Measurements from ENCODE around the gene H2AZ2.
"Not testable (repeated sequence)": the region's sequence is repeated elsewhere in the genome, so short reads cannot be mapped to it uniquely, and the experiment has no call there.

The H2AZ2 gene

DNA sequence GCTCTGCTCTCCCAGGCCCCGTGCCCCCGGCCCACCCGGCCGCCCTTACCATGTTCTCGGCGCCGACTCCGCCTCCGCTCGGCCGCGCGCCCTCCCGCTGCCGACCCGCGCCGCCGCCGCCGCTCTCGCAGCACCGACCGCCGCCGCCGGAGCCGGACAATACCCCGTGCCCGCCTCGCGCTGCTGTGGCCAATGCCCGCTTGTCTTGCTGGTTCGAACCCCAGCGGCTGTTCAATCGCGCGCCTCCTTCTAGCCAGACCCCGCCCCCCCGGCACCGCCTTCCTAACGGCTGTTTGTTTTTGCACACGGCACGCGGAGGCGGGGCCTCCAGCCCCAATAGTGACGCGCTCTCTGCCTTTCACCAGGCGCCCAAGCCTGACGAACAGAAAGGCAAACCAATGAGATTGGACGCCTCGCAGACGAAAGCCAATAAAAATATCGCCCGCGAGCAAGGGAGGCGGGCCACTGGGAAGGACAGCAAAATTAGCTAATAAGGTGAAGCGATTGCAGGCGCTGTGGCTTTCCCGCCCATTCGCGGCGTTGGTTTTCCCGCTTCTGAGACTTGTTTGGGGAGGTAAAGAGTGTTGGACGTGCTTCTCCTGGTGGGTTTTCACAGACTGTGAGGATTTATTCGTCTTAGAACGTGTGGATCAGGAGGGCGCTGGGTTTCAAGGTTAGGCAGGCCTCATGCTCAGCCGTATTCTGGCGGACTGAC lies at the start of gene H2AZ2:
H2AZ2 (minus strand) TSS at position 168 of the 715 bp plus-strand sequence; CDS start at position 52, 116 bp downstream.
- DNase-seq: peak; percentile 100

DNA sequence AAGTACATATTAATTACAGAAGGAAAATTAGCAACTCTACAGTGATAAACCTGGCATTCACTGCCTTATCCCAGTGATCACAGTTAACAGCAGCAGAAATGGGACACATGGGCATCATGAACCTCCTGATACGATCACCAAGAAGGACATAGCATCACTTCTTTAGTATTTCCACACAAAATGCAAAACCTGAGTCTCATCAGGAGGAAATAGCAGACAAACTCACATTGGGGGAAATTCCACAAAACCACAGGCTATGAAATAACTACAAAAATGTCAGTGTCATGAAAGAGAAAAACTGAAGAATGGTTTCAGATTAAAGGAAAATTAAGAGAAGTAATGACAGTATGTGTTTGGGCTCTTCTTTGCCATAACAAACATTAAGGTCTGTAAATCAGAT lies 49.4 kb upstream of the H2AZ2 start:
- DNase-seq: no peak

DNA sequence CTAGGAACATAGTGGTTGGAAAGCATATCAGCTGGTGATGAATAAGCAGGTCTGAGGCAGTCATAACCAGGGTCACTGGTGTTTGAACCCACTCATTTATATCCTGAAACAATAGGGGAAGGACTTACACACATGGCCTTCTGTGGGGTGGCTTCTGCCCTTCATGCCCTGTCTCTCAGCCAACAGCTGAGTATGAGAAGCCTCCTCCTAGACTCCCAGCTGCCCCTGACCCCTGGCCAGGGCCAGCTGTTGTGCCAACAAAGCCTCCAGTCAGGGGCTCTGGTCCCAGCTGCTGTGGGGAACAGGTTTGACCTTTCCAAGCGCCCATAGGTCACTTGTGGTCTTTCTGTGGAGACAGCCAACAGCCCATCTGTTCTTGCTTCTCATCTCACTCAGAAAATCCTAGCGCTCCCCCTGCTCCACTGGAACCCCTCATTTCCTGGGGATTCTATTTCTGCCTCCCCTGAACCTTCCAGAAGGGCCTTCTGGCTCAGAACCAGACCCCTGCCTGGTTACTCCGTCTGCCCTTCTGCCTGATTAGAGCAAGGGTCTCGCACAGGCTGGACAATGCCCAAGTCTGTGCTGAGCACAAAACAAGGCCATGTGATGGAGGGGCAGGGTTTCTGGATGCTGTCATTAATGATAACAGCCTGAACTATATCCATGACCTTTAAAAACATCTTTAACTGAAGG lies 47.1 kb upstream of the H2AZ2 start:
- no peak for DNase-seq

DNA sequence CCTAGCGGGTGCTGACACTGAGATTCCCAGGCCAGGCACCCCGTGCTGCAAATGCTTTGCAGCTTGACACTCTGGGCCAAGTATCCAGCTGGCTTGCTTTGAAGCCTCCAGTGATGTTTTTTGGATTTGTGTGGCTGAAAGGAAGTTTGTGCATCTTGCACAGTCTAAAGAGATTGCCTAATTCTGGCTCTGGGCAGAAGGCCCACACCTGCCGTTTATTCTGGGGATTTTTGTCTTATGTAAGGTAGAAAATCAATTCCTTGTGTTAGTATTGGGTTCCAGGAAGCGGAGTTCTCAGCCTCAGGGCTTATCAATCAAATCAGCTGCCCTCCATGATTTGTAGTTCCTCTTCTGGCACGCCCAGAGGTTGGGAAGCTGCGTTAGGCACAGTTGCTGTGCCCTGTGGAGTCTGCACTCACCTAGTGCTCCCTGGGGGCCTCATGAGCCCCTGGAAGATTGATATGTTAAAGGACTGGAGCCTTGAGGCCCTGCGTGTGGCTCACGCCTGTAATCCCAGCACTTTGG lies 45.9 kb upstream of the H2AZ2 start:
- DNase-seq: no peak

DNA sequence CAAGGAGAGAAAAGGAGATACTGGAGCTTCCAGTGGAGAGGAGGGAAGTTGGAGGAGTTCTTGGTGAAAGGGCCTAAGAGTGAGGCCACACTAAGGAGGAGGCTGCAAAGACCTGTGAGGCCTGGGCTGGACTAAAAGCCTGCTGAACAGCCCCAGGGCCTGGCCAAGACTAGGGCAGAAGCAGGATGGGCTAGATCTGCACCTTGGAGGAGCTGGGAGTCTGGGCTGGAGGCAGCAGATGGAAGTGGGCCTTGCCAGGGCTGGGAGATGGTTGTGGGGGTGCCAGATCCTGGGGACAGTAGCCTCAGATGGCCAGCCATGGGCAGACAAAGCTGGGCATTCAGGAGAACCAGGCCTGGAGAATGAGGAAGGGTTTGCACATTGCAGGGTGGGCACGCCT lies 43.9 kb upstream of the H2AZ2 start:
- DNase-seq: no peak

DNA sequence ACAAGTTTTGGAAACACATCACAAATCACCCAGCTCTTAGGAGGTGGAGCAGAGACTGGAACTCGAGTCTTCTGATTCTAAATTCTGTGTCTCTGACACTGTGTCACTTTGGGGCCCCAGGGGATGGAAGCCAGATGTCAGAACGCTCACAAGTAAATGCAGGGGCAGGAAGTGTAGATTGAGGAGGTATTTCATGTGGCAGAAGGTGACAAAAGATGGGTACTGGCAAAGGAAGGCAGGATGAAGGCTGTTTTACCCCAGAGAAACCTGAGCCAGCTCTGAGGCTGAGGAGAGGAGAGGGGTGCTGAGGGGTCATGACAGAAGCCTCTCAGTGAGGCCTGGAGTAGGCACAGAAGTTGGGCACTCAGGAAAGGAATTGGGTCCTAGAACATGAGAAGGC lies 43.5 kb upstream of the H2AZ2 start:
- no peak for DNase-seq

DNA sequence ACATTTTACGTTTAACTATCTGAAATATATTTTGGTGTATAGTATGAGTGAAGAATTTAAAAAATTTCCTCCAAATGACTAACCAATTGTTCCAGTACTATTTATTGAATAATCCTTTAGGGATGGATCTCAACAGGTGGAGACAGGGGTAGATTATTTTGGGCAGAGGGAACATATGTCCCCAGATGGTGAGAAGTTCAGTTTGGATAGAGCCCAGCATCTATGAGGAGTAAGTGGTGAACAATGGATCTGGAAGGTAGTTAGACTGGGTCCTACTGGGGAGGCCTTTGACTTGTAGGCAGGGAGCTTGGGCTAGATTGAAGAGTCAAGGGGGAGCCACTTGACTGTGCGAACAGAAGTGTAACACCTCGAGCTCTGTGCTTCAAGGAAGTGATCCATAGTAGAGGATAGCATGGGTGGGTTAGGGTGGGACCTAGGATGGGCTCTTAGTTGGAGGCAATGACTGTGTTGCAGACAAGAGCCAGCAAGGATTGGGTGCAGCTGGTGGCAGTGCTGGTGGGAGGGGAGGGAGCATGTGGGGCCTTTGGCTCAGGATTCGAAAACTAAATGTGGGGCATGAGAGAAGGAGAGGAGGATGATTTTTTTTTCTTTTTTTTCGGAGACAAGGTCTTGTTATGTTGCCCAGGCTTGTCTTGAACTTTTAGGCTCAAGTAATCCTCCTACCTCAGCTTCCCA lies 41.3 kb upstream of the H2AZ2 start:
- peak; percentile 14 for DNase-seq

DNA sequence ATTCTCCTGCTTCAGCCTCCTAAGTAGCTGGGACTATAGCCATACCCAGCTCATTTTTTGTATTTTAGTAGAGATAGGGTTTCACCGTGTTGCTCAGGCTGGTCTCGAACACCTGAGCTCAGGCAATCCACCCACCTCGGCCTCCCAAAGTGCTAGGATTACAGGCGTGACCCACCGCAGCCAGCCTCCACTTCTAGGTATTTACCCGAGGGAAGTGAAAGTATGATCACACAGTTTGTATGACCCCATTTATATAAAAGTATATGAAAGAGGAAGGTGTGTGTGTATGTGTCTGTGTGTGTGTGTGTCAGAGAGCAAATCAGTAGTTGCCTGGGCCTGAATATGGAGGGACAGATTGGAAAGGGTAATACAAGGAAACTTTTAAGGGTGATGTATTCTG lies 39.4 kb upstream of the H2AZ2 start:
- no peak for DNase-seq

DNA sequence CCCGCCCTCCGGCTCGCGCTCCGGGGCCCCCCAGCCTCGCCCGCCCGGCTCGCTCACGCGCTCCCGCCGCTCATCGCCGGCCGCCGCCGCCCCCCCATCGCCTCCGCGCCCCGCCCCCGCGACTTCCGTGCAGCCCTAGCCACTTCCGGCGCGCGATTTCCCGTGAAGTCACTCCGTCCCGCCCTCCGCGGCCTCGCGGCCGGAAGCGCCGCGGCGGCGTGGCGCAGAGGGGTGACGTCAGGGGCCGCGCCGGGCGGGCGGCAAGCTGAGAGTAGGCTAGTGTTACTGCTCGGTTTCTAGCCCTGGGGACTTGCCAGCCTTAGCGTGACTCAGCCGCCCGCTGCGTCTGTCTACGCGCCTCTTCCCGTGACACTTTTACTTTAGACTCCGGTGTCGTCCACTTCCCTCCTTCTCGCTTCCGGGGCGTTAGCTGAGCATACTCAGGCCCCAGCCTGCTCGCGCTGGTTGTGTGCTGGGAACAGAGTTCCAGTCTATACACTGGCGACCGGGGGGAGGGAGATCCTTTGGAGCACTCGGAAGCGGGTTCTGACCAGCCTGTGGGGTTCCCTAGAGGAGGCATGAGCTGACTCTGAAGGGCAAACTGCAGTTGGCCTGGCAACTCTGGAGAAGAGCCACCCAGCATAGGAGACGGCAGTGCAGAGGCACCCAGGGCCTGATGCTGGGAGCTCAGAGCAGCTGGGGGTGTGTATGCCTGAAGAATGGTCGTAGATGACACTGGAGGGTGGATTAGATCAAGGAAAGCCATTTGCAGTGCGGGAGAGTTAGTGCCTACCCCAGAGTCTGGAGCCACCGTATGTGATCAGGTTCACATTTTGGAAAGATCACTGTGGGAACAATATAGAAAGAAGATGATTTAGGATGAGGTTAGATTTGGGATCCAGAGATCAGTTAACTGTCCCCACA lies 37.8 kb upstream of the H2AZ2 start, which contains the start of gene PURB:
PURB (minus strand) TSS at position 137 of the 924 bp plus-strand sequence. CDS start 182 bp downstream, outside the sequence.
- peak; percentile 90 for DNase-seq

DNA sequence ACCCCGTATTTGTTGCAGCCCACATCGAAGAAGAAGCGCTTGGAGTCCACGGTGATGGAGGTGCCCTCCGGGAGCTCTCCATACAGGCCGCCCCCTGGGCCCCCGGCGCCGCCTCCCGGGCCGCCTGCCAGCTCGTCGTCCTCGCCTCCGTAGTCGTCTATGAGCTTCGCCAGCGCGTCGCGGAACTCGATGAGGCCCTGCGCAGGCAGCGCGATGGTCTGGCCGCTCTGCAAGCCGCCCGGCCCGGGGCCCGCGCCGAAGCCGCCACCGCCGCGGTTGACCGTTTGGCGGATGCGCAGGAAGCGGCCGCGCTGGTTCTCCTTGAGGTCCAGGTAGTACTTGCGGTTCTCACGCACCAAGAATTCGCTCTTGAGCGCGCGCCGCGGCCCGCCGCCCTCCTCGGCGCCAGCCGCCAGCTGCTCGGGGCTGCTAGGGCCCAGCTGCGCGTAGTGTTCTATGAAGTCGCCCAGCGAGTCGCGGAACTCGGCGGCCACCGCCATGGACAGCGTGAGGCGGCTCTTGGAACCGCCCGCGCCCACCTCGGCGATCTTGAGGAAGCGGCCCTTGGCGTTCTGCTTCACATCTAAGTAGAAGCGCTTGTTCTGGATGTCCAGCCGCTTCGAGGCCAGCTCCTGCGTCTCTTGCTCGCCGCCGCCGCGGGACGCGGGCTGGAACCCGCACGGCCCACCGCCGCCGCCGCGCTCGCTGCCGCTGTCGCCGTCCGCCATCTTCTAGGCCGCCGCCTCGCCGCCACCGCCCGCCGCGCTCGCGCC lies 36.9 kb upstream of the H2AZ2 start:
- peak; percentile 36 for DNase-seq

DNA sequence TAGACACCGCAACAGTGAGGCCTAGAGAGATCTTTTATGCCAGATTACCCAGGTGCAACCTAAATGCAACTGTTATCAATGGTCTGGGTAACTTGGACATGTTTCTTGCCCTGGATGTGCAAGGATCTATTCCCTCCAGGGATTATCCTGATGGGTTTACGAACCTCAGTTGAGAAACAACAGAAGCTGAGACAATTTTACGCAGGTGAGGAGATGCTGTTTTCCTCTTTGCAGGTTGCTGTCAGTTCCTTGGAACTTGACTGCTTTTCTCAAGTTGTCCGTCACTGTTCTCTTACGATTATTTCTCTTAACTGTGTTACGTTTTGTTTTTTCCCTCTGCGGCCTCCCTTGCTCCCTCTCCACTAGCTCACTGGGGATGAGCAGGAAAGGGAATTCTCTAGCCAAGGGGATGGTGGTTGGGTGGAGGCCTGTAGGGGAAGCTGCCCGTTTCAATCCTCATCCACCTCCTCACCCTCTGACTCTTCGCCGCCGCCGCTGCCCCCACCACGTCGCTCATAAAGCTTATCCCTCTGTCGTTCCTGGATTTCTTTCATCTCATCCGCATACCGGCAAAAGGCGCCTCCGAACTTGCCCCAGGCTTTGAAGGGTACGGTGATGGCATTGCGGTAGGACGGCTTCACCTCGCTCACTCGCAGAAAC lies 36.2 kb upstream of the H2AZ2 start:
- DNase-seq: no peak

DNA sequence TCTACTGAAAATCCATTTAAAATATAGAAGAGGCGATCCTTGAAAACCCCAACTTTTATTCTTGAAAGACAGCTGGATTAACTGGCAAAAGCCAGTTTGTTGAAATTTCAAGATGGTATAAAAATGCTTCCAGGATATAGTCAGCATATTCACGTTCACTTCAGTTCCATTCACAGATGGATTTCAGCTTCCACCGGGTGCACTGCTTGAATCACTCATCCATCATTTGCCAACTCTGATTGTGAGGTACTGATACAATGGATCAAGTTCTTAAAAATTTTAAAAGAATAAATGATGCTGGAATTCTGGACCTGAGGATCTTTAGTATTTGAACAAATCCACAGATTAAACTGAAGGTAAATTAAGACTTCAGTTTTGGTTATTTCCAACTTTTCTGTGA lies 35.0 kb upstream of the H2AZ2 start:
- DNase-seq: no peak

DNA sequence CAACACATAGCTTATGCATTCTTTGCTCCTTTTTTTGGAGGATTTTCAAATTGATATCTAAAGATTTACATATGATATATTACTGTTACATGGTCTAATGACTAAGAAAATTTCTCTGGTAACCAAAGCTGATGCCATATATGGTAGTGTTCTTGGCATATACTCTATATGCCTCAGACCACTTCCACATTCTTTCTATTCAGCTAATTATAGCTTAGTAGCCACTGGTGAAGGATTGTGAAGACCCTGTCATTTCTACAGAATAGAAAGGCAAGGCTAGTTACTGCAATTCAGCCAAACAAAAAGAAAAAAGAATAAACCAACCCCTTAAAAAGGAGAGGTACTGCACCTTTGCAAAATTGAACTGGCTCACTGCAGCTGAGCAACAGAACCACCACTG lies 33.7 kb upstream of the H2AZ2 start:
- peak; percentile 14 for DNase-seq

DNA sequence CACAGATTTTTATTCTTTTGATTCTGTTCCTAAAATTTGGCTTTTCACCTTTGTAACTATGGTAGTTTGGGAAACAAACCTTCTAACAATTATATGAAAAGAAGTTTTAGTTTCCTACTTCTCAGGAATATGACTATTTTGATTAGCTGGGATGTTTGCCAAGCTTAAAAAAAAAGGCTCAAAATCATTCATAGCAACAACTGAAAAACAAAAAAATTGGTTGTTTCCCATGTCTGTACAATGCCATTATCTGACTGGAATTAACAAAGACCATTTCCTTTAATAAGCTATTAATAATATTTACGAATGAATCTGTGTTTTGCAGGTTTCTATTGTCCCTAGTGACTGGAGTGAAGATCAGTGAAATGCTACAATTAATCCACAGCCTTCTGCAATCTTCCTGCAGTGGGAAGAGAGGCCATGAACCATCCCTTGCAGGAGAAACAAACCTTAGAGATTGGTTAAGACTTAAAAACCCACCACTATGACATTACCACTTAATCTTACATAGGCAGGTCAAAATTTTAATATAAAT lies 33.2 kb upstream of the H2AZ2 start:
- no peak for DNase-seq

DNA sequence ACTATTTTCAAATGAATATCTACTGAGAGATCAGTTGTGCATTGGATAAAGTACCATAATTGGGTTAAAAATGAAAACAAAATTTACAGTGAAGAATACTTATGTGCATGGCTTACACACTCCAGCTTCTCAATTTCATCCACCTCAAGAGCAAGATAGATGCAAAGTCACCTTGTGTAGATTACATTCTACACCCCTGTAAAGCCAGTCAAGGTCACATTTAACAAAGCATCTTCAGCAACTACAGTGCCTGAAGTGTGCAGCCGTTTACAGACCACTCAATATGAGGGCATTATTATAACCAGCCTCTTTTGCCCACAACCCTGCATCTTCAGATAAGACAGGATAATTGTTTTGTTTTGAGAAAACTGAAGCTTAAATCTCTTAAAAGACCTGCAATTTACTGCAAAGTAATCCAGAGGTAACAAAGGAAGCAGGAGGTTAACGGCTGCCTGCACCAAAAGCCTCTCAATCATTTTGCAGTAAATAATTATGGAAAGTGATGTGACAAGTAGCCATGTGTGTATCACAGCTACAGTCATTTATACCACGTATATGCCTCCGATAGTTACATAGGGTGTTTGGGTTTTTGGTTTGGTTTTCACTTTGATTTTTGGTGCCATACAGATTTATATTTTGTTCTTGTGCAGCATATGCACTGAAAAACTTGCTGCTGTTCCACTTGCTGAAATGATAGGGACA lies 32.6 kb upstream of the H2AZ2 start:
- no peak for DNase-seq

DNA sequence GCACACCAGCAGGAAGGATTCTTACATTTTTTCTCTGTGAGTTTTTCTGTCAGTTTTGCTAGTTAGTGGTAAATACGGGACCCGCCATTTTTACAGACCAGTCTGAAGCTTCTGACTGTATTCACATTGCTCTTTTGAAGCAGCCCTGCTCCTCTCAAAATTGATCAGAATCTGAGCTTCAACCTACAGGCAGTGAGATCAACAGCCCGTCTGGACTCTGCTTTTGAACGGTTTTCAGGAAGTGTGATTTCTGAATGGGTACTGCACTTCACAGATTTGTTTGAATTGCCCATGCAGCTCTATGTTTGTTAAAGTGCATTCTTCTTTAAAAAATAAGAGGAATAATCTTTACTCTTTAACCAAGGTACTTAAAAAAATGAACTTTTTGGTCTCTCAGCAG lies 28.5 kb upstream of the H2AZ2 start:
- no peak for DNase-seq

DNA sequence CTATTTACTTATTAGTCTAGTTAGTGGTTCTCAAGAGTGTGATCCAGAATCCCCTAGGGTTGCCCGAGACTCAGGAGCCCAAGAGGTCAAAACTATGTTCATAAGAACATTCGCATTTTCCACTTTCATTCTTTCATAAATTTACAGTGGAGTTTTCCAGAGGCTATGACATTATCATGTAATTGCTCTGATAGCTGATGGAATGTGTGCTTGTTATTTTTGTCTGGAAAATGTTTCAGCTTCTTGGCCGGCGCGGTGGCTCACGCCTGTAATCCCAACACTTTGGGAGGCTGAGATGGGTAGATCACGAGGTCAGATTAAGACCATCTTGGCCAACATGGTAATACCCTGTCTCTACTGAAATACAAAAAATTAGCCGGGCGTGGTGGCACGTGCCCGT lies 27.4 kb upstream of the H2AZ2 start:
- DNase-seq: no peak

DNA sequence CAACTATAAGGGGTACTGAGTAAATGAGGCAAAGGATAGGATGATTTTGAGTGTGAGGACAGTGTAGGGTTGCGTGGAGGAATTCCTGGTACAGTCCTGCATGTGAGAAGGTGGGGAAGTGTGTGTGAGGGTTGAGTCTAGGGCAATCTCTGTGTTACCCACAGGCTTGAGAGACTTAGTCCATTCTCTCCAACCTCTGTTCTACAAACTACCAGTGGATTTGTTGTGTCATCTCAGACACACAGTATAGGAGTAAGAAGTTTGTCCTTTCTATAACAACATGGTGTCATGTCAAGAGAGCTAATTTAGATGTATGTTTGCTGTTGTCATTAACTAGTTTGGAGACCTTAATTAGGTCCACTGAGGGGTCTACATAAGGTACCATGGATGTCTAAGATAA lies 24.9 kb upstream of the H2AZ2 start:
- DNase-seq: no peak

DNA sequence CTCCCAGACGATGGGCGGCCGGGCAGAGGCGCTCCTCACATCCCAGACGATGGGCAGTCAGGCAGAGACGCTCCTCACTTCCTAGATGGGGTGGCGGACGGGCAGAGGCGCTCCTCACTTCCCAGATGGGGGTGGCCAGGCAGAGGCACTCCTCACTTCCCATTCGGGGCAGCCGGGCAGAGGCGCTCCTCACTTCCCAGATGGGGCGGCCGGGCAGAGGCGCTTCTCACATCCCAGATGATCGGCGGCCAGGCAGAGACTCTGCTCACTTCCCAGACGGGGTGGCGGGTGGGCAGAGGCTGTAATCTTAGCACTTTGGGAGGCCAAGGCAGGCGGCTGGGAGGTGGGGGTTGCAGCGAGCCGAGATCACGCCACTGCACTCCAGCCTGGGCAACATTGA lies 24.0 kb upstream of the H2AZ2 start:
- not testable (repeated sequence) for DNase-seq

DNA sequence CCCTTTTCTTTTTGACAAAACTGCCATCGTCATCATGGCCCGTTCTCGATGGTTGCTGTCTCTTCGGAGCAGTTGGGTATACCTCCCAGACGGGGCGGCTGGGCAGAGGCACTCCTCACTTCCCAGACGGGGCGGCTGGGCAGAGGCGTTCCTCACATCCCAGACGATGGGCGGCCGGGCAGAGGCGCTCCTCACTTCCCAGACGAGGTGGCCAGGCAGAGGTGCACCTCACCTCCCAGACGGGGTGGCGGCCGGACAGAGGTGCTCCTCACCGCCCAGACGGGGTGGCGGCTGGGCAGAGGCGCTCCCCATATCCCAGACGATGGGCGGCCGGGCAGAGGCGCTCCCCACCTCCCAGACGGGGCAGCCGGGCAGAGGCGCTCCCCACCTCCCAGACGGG lies 22.9 kb upstream of the H2AZ2 start:
- not testable (repeated sequence) for DNase-seq

Measured in DMS 273 treated with DMSO at 0.1 percent for 48 hours (cell line).